BLaER1 treated with 17β-estradiol and CSF1 and Interleukin-3, amounts not matched to agents 10 nM and 100 nM (cell line): ENCODE data around the gene ABHD16B.
"Not testable (repeated sequence)": the region's sequence is repeated elsewhere in the genome, so short reads cannot be mapped to it uniquely, and the experiment has no call there.

Experiments used
- H3K27ac ChIP-seq, 11 experiments: shearing (Covaris generic); formaldehyde crosslinking; 2 replicates each; pipeline ENCODE4 v1.8.1; 2022
- H3K27me3 ChIP-seq, 11 experiments: shearing (Covaris generic); formaldehyde crosslinking; 2 replicates each; pipeline ENCODE4 v1.8.1; 2022
- H3K36me3 ChIP-seq, 11 experiments: shearing (Covaris generic); formaldehyde crosslinking; 2 replicates each; pipeline ENCODE4 v1.8.1; 2022
- H3K4me1 ChIP-seq, 10 experiments: shearing (Covaris generic); formaldehyde crosslinking; 2 replicates each; pipeline ENCODE4 v1.8.1; 2022
- H3K4me2 ChIP-seq, 11 experiments: shearing (Covaris generic); formaldehyde crosslinking; 2 replicates each; pipeline ENCODE4 v1.8.1; 2022
- H3K4me3 ChIP-seq, 10 experiments: shearing (Covaris generic); formaldehyde crosslinking; 2 replicates each; pipeline ENCODE4 v1.8.1; 2022
- H3K9ac ChIP-seq, 11 experiments: shearing (Covaris generic); formaldehyde crosslinking; 2 replicates each; pipeline ENCODE4 v1.8.1; 2022
- H3K9me3 ChIP-seq, 11 experiments: shearing (Covaris generic); formaldehyde crosslinking; replicated peaks in 1 of 11; 2 replicates each; pipeline ENCODE4 v1.8.1; 2022
- H4K20me1 ChIP-seq, 11 experiments: shearing (Covaris generic); formaldehyde crosslinking; 2 replicates each; pipeline ENCODE4 v1.8.1; 2022
- Cebpa-rat ChIP-seq, 11 experiments: shearing (Covaris generic); IDR thresholded peaks; 2 replicates each; pipeline ENCODE4 v1.8.1; 2022

ABHD16B gene

GRCh38 chr20:63846888-63847236 is 14.4 kb upstream of the ABHD16B start:
- Histone ChIP-seq H3K4me2 (peak overlapping the region; percentile 81 to 100 (median 98)), H3K27me3 (peaks cover 0 to 31% (median 0%) of the 10 kb centered on the region in 11 experiments; a peak in 5 of 22 replicates), H3K9me3 (peaks cover 0 to 6% (median 0%) of the 10 kb centered on the region in 11 experiments; a peak in 2 of 22 replicates), H3K9ac (peak overlapping the region in 10 of 11 experiments; percentile 2 to 71 (median 62); a peak in 18 of 22 replicates), H3K4me1 (peaks cover 78 to 92% (median 84%) of the 10 kb centered on the region in 10 experiments), H3K4me3 (peak overlapping the region in 3 of 10 experiments; percentile 44 to 61 (median 47); a peak in 5 of 20 replicates), H4K20me1 (peaks cover 0 to 16% (median 0%) of the 10 kb centered on the region in 11 experiments; a peak in 4 of 22 replicates), H3K27ac (peak overlapping the region in 10 of 11 experiments; percentile 50 to 75 (median 68); a peak in 13 of 22 replicates), H3K36me3 (no peaks in the 10 kb centered on the region)
- TF ChIP-seq Cebpa-rat (IDR thresholded peaks at IDR 0.05), result no peak

GRCh38 chr20:63847237-63848002 is 13.9 kb upstream of the ABHD16B start:
- Histone ChIP-seq H3K36me3 (no peaks in the 10 kb centered on the region), H3K4me3 (peak overlapping the region in 6 of 10 experiments; percentile 23 to 61 (median 46); a peak in 7 of 20 replicates), H3K4me1 (peaks cover 72 to 92% (median 82%) of the 10 kb centered on the region in 10 experiments), H4K20me1 (peaks cover 0 to 16% (median 0%) of the 10 kb centered on the region in 11 experiments; a peak in 4 of 22 replicates), H3K27me3 (peaks cover 0 to 29% (median 0%) of the 10 kb centered on the region in 11 experiments; a peak in 5 of 22 replicates), H3K4me2 (peak overlapping the region; percentile 81 to 100 (median 98)), H3K9ac (peak overlapping the region; percentile 2 to 71 (median 61); a peak in 19 of 22 replicates), H3K27ac (peak overlapping the region in 10 of 11 experiments; percentile 50 to 75 (median 68); a peak in 19 of 22 replicates), H3K9me3 (peaks cover 0 to 6% (median 0%) of the 10 kb centered on the region in 11 experiments; a peak in 2 of 22 replicates)
- no peak for TF ChIP-seq Cebpa-rat (IDR thresholded peaks at IDR 0.05)

GRCh38 chr20:63848003-63848911 is 13.0 kb upstream of the ABHD16B start:
- Histone ChIP-seq H3K27me3 (peaks cover 0 to 22% (median 0%) of the 10 kb centered on the region in 11 experiments; a peak in 5 of 22 replicates), H4K20me1 (peaks cover 0 to 13% (median 0%) of the 10 kb centered on the region in 11 experiments; a peak in 3 of 22 replicates), H3K27ac (peak overlapping the region in 10 of 11 experiments; percentile 23 to 75 (median 68); a peak in 18 of 22 replicates), H3K4me1 (peaks cover 64 to 92% (median 78%) of the 10 kb centered on the region in 10 experiments), H3K9ac (peak overlapping the region; percentile 2 to 71 (median 59); a peak in 18 of 22 replicates), H3K4me2 (peak overlapping the region; percentile 81 to 100 (median 98)), H3K4me3 (peak overlapping the region in 5 of 10 experiments; percentile 23 to 61 (median 47); a peak in 6 of 20 replicates), H3K36me3 (no peaks in the 10 kb centered on the region), H3K9me3 (peaks cover 0 to 6% (median 0%) of the 10 kb centered on the region in 11 experiments; a peak in 2 of 22 replicates)
- TF ChIP-seq Cebpa-rat (IDR thresholded peaks at IDR 0.05), result no peak

GRCh38 chr20:63850689-63851547 is 10.4 kb upstream of the ABHD16B start:
- H3K27ac ChIP-seq, result no peak overlapping the region; a peak in 1 of 22 replicates
- no peak for TF ChIP-seq Cebpa-rat (IDR thresholded peaks at IDR 0.05)
- no peak overlapping the region for H3K4me3 ChIP-seq

GRCh38 chr20:63851548-63851943 is 9.8 kb upstream of the ABHD16B start:
- not testable (repeated sequence) for H3K4me3 ChIP-seq, H3K9ac ChIP-seq, H3K27me3 ChIP-seq, H3K9me3 ChIP-seq, H3K36me3 ChIP-seq, H3K27ac ChIP-seq, H4K20me1 ChIP-seq
- Histone ChIP-seq H3K4me2 (peak overlapping the region; percentile 9 to 99 (median 68); a peak in 20 of 22 replicates), H3K4me1 (peaks cover 64 to 92% (median 78%) of the 10 kb centered on the region in 10 experiments)

More at GRCh38 chr20:63850689-63851547, 10.4 kb upstream of the ABHD16B start:
- Histone ChIP-seq H4K20me1 (no peaks in the 10 kb centered on the region), H3K27me3 (no peaks in the 10 kb centered on the region), H3K9me3 (peaks cover 0 to 6% (median 0%) of the 10 kb centered on the region in 11 experiments; a peak in 2 of 22 replicates), H3K4me2 (peak overlapping the region; percentile 9 to 99 (median 68)), H3K4me1 (peaks cover 64 to 92% (median 78%) of the 10 kb centered on the region in 10 experiments), H3K9ac (0 out of 22 replicates have a peak overlapping the region, but pooled peaks of 1 of the 11 experiments have one; percentile 2), H3K36me3 (no peaks in the 10 kb centered on the region)

- not testable (repeated sequence) for H3K9me3 ChIP-seq, H3K36me3 ChIP-seq, H4K20me1 ChIP-seq, H3K27me3 ChIP-seq
- H3K9ac ChIP-seq, result peak overlapping the region; percentile 60 to 85 (median 72); a peak in 19 of 22 replicates
- peak overlapping the region in 10 of 11 experiments; percentile 63 to 93 (median 83); a peak in 19 of 22 replicates for H3K27ac ChIP-seq
- H3K4me2 ChIP-seq, result peak overlapping the region; percentile 91 to 99 (median 97)
- H3K4me1 ChIP-seq, result peaks cover 64 to 92% (median 78%) of the 10 kb centered on the region in 10 experiments
- H3K4me3 ChIP-seq, result peak overlapping the region in 6 of 10 experiments; percentile 13 to 56 (median 36); a peak in 7 of 20 replicates
Measured at GRCh38 chr20:63853733-63854068, 7.6 kb upstream of the ABHD16B start.

GRCh38 chr20:63854069-63854765 is 7.1 kb upstream of the ABHD16B start:
- no peaks in the 10 kb centered on the region for H4K20me1 ChIP-seq
- peaks cover 70 to 97% (median 83%) of the 10 kb centered on the region in 10 experiments for H3K4me1 ChIP-seq
- H3K27me3 ChIP-seq, result no peaks in the 10 kb centered on the region
- H3K9me3 ChIP-seq, result peaks cover 0 to 6% (median 0%) of the 10 kb centered on the region in 11 experiments; a peak in 2 of 22 replicates
- TF ChIP-seq Cebpa-rat (IDR thresholded peaks at IDR 0.05), result no peak
- H3K27ac ChIP-seq, result peak overlapping the region; percentile 30 to 93 (median 81); a peak in 20 of 22 replicates
- H3K36me3 ChIP-seq, result no peaks in the 10 kb centered on the region
- peak overlapping the region; percentile 91 to 99 (median 97) for H3K4me2 ChIP-seq
- peak overlapping the region in 9 of 10 experiments; percentile 8 to 56 (median 34); a peak in 12 of 20 replicates for H3K4me3 ChIP-seq
- peak overlapping the region; percentile 60 to 85 (median 72); a peak in 21 of 22 replicates for H3K9ac ChIP-seq
